Kidney (tissue), 14 donors: ENCODE results near the gene FBXO11. TPM values are rescaled to one million over a fixed set of nuclear protein-coding genes. Genes with fewer than 3 reads are reported as not detected.

Experiments used
- DNase-seq, 5 donors: peaks; one replicate each; pipeline ENCODE4 v3.0.0-alpha.2; 2013 to 2020
- FAIRE-seq: peaks from 2 replicates; lab custom pipeline; 2012; peaks lifted over from hg19 to GRCh38; lab: Jason Lieb, UNC
- H3K27ac ChIP-seq, 2 donors: one replicate each; pipeline ENCODE4 v1.7.0; 2013; ENCODE audit warnings: low read depth in 2 of 2, low read length in 2 of 2, inconsistent platforms in 1 of 2
- H3K27me3 ChIP-seq: one replicate; pipeline ENCODE4 v1.7.1; 2013; ENCODE audit warnings: low read length, inconsistent platforms; ENCODE audit not compliant: control insufficient read depth, insufficient read depth
- H3K36me3 ChIP-seq, 3 donors: one replicate each; pipeline versions ENCODE4 v1.7.0 to v1.7.1; 2013; ENCODE audit warnings: low read length in 3 of 3, control low read depth in 1 of 3, inconsistent platforms in 1 of 3; ENCODE audit not compliant: insufficient read depth in 3 of 3, control insufficient read depth in 2 of 3
- H3K4me1 ChIP-seq, 3 donors: one replicate each; pipeline versions ENCODE4 v1.7.0 to v1.7.1; 2013; ENCODE audit warnings: low read length in 3 of 3, inconsistent platforms in 1 of 3, low read depth in 1 of 3; ENCODE audit not compliant: control insufficient read depth in 2 of 3, insufficient read depth in 2 of 3
- H3K4me3 ChIP-seq, 3 donors: one replicate each; pipeline versions ENCODE4 v1.7.0 to v1.8.1; 2013; ENCODE audit warnings: low read length in 3 of 3, control low read depth in 1 of 3, inconsistent platforms in 1 of 3
- H3K9ac ChIP-seq, 3 donors: one replicate each; pipeline versions ENCODE4 v1.7.0 to v1.7.1; 2013; ENCODE audit warnings: low read length in 3 of 3, control low read depth in 1 of 3, inconsistent platforms in 1 of 3
- H3K9me3 ChIP-seq, 3 donors: one replicate each; pipeline versions ENCODE4 v1.7.0 to v1.7.1; 2013; ENCODE audit warnings: low read length in 3 of 3, control low read depth in 1 of 3, inconsistent platforms in 1 of 3; ENCODE audit not compliant: control insufficient read depth in 2 of 3, insufficient read depth in 1 of 3
- CTCF ChIP-seq: IDR thresholded peaks from 3 replicates; pipeline ENCODE4 v1.5.1; 2012; ENCODE audit warnings: mild to moderate bottlenecking, moderate library complexity, borderline replicate concordance; ENCODE audit not compliant: insufficient read depth; ENCODE audit errors: extremely low read depth
- intact Hi-C: fragments of 100-400 bp; cut with DNase I; formaldehyde crosslinking; loops from one replicate; pipeline ENCODE4 v1.11.1; 2022
- polyA plus RNA-seq: library from polyadenylated mRNA; stranded (reverse); fragments of 350-450 nt; fragmentation: Illumina TruSeq; extraction: RNeasy Lipid Tissue Mini Kit (QIAGEN cat#74804); gene quantifications from one replicate; pipeline ENCODE4 v1.2.3, GENCODE V29; 2014; ENCODE audit warnings: low read depth, low replicate concordance; ENCODE audit not compliant: insufficient read depth
- total RNA-seq: library from RNA; stranded (reverse); fragmentation: NEBNext Ultra II Directional; extraction: Animal tissue kit (Norgen Biotek cat#: 25700); gene quantifications from one replicate; pipeline ENCODE4 v1.2.1, GENCODE V29; 2021
- donor health status: control.
- donor health status: control.
- donor health status: control.
- donor health status: control.
- donor health status: control.
- donor health status: DM: yes; HTN: yes; CAD: no.
- donor health status: Normal renal cell carcinoma (clear cell type).

Gene FBXO11
- total and polyA plus RNA-seq, 2 donors from 2014 or later = 21.9 to 68.7 TPM

- Histone ChIP-seq H3K27me3 (no peaks in the 10 kb centered on the region), H3K27ac (no peak overlapping the region), H3K4me1 (no peaks in the 10 kb centered on the region), H3K9me3 (no peaks in the 10 kb centered on the region), H3K4me3 (no peak overlapping the region), H3K36me3 (no peaks in the 10 kb centered on the region), H3K9ac (no peak overlapping the region)
- no peak for TF ChIP-seq CTCF
- intact Hi-C loops = no loop called here
- FAIRE-seq (no peak), DNase-seq (no peak)
These were observed 158.4 kb downstream of the FBXO11 start for GRCh38 chr2:47747878-47748277.

DNA sequence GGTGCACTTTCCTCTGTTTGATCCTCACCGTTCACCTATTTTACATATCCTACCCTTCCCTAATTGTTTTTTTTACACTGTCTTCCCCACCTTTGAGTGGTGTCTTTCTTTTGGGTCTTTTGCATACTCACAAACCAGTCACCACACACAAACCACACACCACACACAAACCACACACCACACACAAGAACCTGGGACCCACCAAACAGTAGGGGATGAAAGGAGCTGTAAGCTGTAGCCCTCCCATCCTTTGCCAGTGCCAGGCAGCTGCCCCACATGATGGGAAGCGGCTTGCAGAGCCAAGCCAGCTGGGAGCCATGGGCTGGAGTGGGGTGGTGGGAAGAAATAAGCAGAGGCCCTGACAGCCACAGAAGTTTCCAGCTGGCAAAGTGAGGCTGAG is 162.2 kb downstream of the FBXO11 start:
- no peak overlapping the region for H3K27ac ChIP-seq
- H3K27me3 ChIP-seq = no peaks in the 10 kb centered on the region
- H3K9me3 ChIP-seq = no peaks in the 10 kb centered on the region
- intact Hi-C loops = no loop called here
- TF ChIP-seq CTCF = no peak
- FAIRE-seq (no peak), DNase-seq (no peak)
- H3K9ac ChIP-seq = no peak overlapping the region
- H3K36me3 ChIP-seq = no peaks in the 10 kb centered on the region
- H3K4me3 ChIP-seq = no peak overlapping the region
- no peaks in the 10 kb centered on the region for H3K4me1 ChIP-seq

DNA sequence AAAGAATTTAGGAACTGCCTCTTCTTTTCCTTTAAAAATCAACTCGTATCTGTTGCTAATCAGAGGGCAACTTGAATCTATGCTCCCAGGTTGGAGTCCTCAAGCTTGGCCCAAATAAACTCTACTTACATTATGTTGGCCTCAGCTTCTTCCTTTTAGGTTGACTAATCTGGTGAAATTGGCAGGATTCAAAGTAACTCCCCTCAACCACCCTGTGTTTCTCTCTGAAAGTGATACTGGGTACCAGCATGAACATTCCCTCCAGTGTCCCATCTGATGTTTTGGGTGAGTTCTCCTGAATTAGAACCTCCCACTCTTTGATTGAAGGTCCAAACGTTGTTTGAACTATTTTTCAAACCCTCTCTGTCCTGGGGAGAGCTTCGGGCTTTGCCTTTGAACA is 164.7 kb downstream of the FBXO11 start:
- FAIRE-seq = no peak
- no peak overlapping the region for H3K27ac ChIP-seq
- intact Hi-C loops = no loop called here

More for the DNA sequence above, 164.7 kb downstream of the FBXO11 start:
- H3K9ac ChIP-seq = no peak overlapping the region
- H3K4me3 ChIP-seq = no peak overlapping the region
- H3K27me3 ChIP-seq = no peaks in the 10 kb centered on the region
- H3K36me3 ChIP-seq = no peaks in the 10 kb centered on the region
- no peaks in the 10 kb centered on the region for H3K9me3 ChIP-seq
- DNase-seq = no peak
- no peaks in the 10 kb centered on the region for H3K4me1 ChIP-seq
- TF ChIP-seq CTCF = no peak
